Neural crest cell (in vitro differentiated cells): Measurements from ENCODE around the gene KCNK13. TPM values are rescaled to one million over a fixed set of nuclear protein-coding genes. Genes with fewer than 3 reads are reported as not detected.

ENCODE experiments used
- DNase-seq: peaks from one replicate; pipeline ENCODE4 v3.0.0; 2021; ENCODE audit warnings: low read depth, mixed read lengths, low spot score
- H3K27ac Mint-ChIP-seq: one replicate; pipeline ENCODE4 v1.8.0; 2021; ENCODE audit warnings: mild to moderate bottlenecking, mixed read lengths; ENCODE audit not compliant: unreplicated experiment
- H3K27me3 Mint-ChIP-seq: 2 replicates; pipeline ENCODE4 v1.8.0; 2021; ENCODE audit warnings: low read depth, mild to moderate bottlenecking, mixed read lengths
- H3K36me3 Mint-ChIP-seq: 2 replicates; pipeline ENCODE4 v1.8.0; 2021; ENCODE audit warnings: low read depth, mild to moderate bottlenecking, mixed read lengths
- H3K4me1 Mint-ChIP-seq: 2 replicates; pipeline ENCODE4 v1.8.0; 2021; ENCODE audit warnings: mixed read lengths
- H3K4me3 Mint-ChIP-seq: one replicate; pipeline ENCODE4 v1.8.0; 2021; ENCODE audit warnings: mild to moderate bottlenecking, mixed read lengths
- H3K9me3 Mint-ChIP-seq: 2 replicates; pipeline ENCODE4 v1.8.0; 2021; ENCODE audit warnings: mixed read lengths
- CTCF ChIP-seq: fragments of 200-600 bp; sonication (generic); conservative IDR thresholded peaks from 2 replicates; pipeline ENCODE4 v1.5.0; 2021; ENCODE audit warnings: antibody characterized with exemption, mild to moderate bottlenecking
- total RNA-seq: library from RNA; stranded (reverse); gene quantifications from 2 replicates; pipeline ENCODE4 v1.2.1, GENCODE V29; 2021

Gene KCNK13
- total RNA-seq, 1 donor from 2014 or later: not detected

GRCh38 chr14:90132821-90133570, 71.2 kb downstream of the KCNK13 start:
- H3K4me3 Mint-ChIP-seq: no peak overlapping the region
- no peaks in the 10 kb centered on the region for H3K9me3 Mint-ChIP-seq
- TF ChIP-seq CTCF: no peak
- no peaks in the 10 kb centered on the region for H3K36me3 Mint-ChIP-seq
- no peak overlapping the region for H3K27ac Mint-ChIP-seq
- H3K4me1 Mint-ChIP-seq: no peaks in the 10 kb centered on the region
- peaks cover 6% of the 10 kb centered on the region for H3K27me3 Mint-ChIP-seq
- DNase-seq: no peak

DNA sequence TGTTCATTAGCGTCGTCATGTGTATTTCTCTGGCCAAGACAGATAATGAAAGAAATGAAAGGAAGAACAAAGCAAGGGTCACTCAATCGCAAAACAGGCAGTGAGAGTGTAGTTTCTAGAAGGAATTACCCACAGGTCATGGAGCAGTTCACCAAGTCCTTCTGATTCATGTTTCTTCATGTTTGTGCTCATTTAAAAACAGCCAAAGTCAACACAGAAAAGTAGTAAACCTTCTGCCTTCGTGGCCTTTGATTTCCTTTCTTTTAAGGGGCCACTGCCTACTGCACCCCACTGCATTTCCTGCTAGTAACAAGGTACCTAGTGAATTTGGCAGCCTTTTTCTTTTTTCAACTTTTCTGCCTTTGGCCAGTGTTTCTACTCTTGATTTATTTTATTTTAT, 75.1 kb downstream of the KCNK13 start:
- H3K4me3 Mint-ChIP-seq: no peak overlapping the region
- peaks cover 4% of the 10 kb centered on the region for H3K9me3 Mint-ChIP-seq
- no peaks in the 10 kb centered on the region for H3K36me3 Mint-ChIP-seq
- peaks cover 8% of the 10 kb centered on the region for H3K4me1 Mint-ChIP-seq
- TF ChIP-seq CTCF: no peak
- peaks cover 9% of the 10 kb centered on the region for H3K27me3 Mint-ChIP-seq
- no peak overlapping the region for H3K27ac Mint-ChIP-seq
- no peak for DNase-seq

DNA sequence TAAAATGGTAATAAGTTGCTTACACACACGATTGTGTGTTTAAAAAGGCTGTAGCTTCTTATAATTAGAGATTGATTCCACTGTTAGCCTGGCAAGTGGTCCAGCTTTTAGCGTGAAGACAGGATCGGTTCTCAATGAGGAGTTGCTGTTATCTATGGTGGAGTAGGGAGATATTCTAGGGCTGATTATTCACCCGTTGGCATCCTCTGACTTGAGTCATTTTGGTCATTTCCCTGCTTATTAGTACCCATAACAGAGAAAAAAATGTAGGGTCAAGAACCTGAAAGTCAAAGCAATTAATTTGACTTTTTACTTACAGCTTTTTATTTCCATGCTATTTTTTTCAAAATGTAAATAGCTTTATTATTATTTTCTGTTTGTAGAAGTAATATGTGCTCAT, 76.0 kb downstream of the KCNK13 start:
- no peaks in the 10 kb centered on the region for H3K36me3 Mint-ChIP-seq
- peaks cover 4% of the 10 kb centered on the region for H3K9me3 Mint-ChIP-seq
- TF ChIP-seq CTCF: no peak
- H3K27ac Mint-ChIP-seq: no peak overlapping the region
- no peak for DNase-seq
- peaks cover 9% of the 10 kb centered on the region for H3K27me3 Mint-ChIP-seq
- peaks cover 8% of the 10 kb centered on the region for H3K4me1 Mint-ChIP-seq
- H3K4me3 Mint-ChIP-seq: no peak overlapping the region

GRCh38 chr14:90139199-90139598, 77.4 kb downstream of the KCNK13 start:
- H3K4me3 Mint-ChIP-seq: no peak overlapping the region
- peak overlapping the region; percentile 91 for H3K27ac Mint-ChIP-seq
- TF ChIP-seq CTCF: no peak
- H3K9me3 Mint-ChIP-seq: peaks cover 4% of the 10 kb centered on the region
- H3K4me1 Mint-ChIP-seq: peaks cover 8% of the 10 kb centered on the region
- no peaks in the 10 kb centered on the region for H3K36me3 Mint-ChIP-seq
- DNase-seq: no peak
- peaks cover 15% of the 10 kb centered on the region for H3K27me3 Mint-ChIP-seq

DNA sequence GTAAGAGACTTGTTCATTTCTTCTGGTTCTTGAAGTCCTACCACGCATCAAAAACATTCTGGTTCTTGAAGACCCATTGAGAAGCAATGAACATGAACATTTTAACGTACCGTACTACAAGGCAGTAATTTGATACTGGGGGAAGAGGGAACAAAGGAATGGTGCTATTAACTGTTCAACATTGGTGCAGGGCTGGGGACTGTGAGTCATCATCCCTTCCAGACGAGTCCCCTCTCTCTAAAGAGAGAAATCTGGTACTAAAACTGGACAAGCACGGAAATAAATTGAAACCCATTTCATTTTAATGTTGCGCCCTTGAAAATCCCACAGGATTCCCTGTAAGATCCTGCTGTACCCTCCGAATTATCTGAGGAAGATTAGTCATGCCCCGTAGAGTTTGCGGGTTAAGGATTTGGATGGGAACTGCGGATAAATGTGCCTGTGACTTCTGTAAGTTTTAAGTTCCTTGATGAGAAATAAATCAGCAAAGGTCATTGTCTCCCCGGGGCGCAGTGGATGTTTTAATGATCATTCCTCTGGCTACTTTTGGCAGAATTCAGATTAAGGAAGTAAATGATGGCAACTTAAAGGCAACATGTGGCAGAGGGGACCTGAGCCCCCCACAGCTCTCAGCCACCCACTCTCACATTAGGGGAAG, 78.6 kb downstream of the KCNK13 start:
- Mint-ChIP-seq H3K27me3 (peaks cover 20% of the 10 kb centered on the region), H3K4me3 (no peak overlapping the region), H3K9me3 (peaks cover 4% of the 10 kb centered on the region), H3K36me3 (no peaks in the 10 kb centered on the region), H3K27ac (no peak overlapping the region), H3K4me1 (peaks cover 8% of the 10 kb centered on the region)
- no peak for TF ChIP-seq CTCF
- DNase-seq: no peak
